H1 (cell line): ENCODE results near the gene PCDHB16. TPM values are rescaled to one million over a fixed set of nuclear protein-coding genes. Genes with fewer than 3 reads are reported as not detected.

Experiments used
- CTCF ChIA-PET: fragments of 300-600 bp; sonication (Branson Sonifier 250); formaldehyde crosslinking; loops from one replicate; lab custom pipeline; 2021; ENCODE audit not compliant: partially characterized antibody; lab: Charles Lee
- POLR2A ChIA-PET: fragments of 300-600 bp; sonication (Branson Sonifier 250); formaldehyde crosslinking; loops from one replicate; lab custom pipeline; 2021; ENCODE audit warnings: inconsistent platforms; ENCODE audit not compliant: partially characterized antibody; lab: Charles Lee
- DNase-seq, 2 experiments: peaks; one replicate each; pipeline versions ENCODE4 v3.0.0 to v3.0.0-alpha.2; 2010 to 2022; ENCODE audit warnings: low spot score in 2 of 2, low read depth in 1 of 2, mixed read lengths in 1 of 2
- FAIRE-seq: peaks from 2 replicates; lab custom pipeline; 2011; peaks lifted over from hg19 to GRCh38; lab: Jason Lieb, UNC
- H2AFZ ChIP-seq: 2 replicates; pipeline ENCODE4 v1.8.1; 2012; ENCODE audit warnings: low read length, inconsistent platforms
- H2AK5ac ChIP-seq: 2 replicates; pipeline ENCODE4 v1.6.1; 2013; ENCODE audit warnings: low read depth, low read length
- H2BK120ac ChIP-seq: replicated peaks from 2 replicates; pipeline ENCODE3; 2013; ENCODE audit warnings: low read depth, low read length, inconsistent platforms
- H2BK12ac ChIP-seq: 2 replicates; pipeline ENCODE4 v1.6.1; 2013; ENCODE audit warnings: low read depth, low read length
- H2BK15ac ChIP-seq: 2 replicates; pipeline ENCODE4 v1.6.1; 2013; ENCODE audit warnings: low read length
- H2BK20ac ChIP-seq: 2 replicates; pipeline ENCODE4 v1.6.1; 2013; ENCODE audit warnings: low read length
- H2BK5ac ChIP-seq: 2 replicates; pipeline ENCODE4 v1.6.1; 2013; ENCODE audit warnings: low read depth, low read length
- H3K14ac ChIP-seq: 2 replicates; pipeline ENCODE4 v1.6.1; 2013; ENCODE audit warnings: inconsistent platforms; ENCODE audit not compliant: insufficient read length
- H3K18ac ChIP-seq: 2 replicates; pipeline ENCODE4 v1.6.1; 2013; ENCODE audit warnings: low read length; ENCODE audit errors: extremely low read depth
- H3K23ac ChIP-seq: 2 replicates; pipeline ENCODE4 v1.6.1; 2013; ENCODE audit warnings: inconsistent platforms; ENCODE audit not compliant: insufficient read length
- H3K23me2 ChIP-seq: 2 replicates; pipeline ENCODE4 v1.6.1; 2013; ENCODE audit warnings: low read depth, low read length
- H3K27ac ChIP-seq: 2 replicates; pipeline ENCODE4 v1.6.1; 2011; ENCODE audit warnings: low read depth, low read length, inconsistent platforms
- H3K27me3 ChIP-seq, 4 experiments: replicated peaks in 1 of 4; 1 replicate in 1 of 4; 2 replicates in 3 of 4; pipeline versions ENCODE4 v1.6.1 to v1.8.1; 2011 to 2013; ENCODE audit warnings: low read length in 3 of 4, mild to moderate bottlenecking in 3 of 4, inconsistent platforms in 2 of 4, mixed read lengths in 2 of 4, moderate library complexity in 1 of 4; ENCODE audit not compliant: control insufficient read depth in 3 of 4, insufficient read depth in 3 of 4; ENCODE audit errors: extremely low read depth in 1 of 4
- H3K36me3 ChIP-seq, 4 experiments: 2 replicates each; pipeline versions ENCODE4 v1.6.1 to v1.8.1; 2011 to 2013; ENCODE audit warnings: mild to moderate bottlenecking in 4 of 4, low read length in 3 of 4, moderate library complexity in 2 of 4, control low read depth in 1 of 4, inconsistent platforms in 1 of 4; ENCODE audit not compliant: insufficient read depth in 4 of 4, control insufficient read depth in 2 of 4
- H3K4ac ChIP-seq: replicated peaks from 2 replicates; pipeline ENCODE3; 2013; ENCODE audit warnings: low read length, low read depth, mixed read lengths, inconsistent platforms; ENCODE audit not compliant: insufficient read length
- H3K4me1 ChIP-seq, 4 experiments: replicated peaks in 1 of 4; 1 replicate in 1 of 4; 2 replicates in 3 of 4; pipeline versions ENCODE4 v1.6.1 to v1.8.1; 2011 to 2013; ENCODE audit warnings: low read length in 3 of 4, inconsistent platforms in 2 of 4, mixed read lengths in 1 of 4; ENCODE audit not compliant: insufficient read depth in 4 of 4, control insufficient read depth in 3 of 4
- H3K4me2 ChIP-seq, 2 experiments: 2 replicates each; pipeline versions ENCODE4 v1.6.1 to v1.8.1; 2011 to 2013; ENCODE audit warnings: low read depth in 2 of 2, low read length in 2 of 2, control low read depth in 1 of 2, inconsistent platforms in 1 of 2, mild to moderate bottlenecking in 1 of 2; ENCODE audit not compliant: insufficient read depth in 1 of 2
- H3K4me3 ChIP-seq, 4 experiments: fragments of 200-600, 300-600 bp in 1 of 4; sonication (generic), shearing (Covaris generic), sonication (Bioruptor Twin) in 1 of 4; 2 replicates each; pipeline versions ENCODE4 v1.5.1 to v1.8.1; 2011 to 2016; ENCODE audit warnings: low read length in 4 of 4, low read depth in 3 of 4, control low read depth in 2 of 4, inconsistent platforms in 2 of 4, mild to moderate bottlenecking in 2 of 4, mixed read lengths in 1 of 4, moderate library complexity in 1 of 4; ENCODE audit not compliant: insufficient read depth in 2 of 4; ENCODE audit errors: extremely low read depth in 1 of 4
- H3K56ac ChIP-seq: replicated peaks from 2 replicates; pipeline ENCODE3; 2013; ENCODE audit warnings: low read depth, mild to moderate bottlenecking, mixed read lengths, low read length, inconsistent platforms; ENCODE audit not compliant: insufficient read length
- H3K79me1 ChIP-seq: 2 replicates; pipeline ENCODE4 v1.6.1; 2013; ENCODE audit warnings: low read depth, low read length, control low read depth
- H3K79me2 ChIP-seq, 2 experiments: 2 replicates each; pipeline versions ENCODE4 v1.6.1 to v1.8.1; 2012 to 2013; ENCODE audit warnings: low read length in 2 of 2, mild to moderate bottlenecking in 2 of 2, inconsistent platforms in 1 of 2; ENCODE audit not compliant: insufficient read depth in 2 of 2, control insufficient read depth in 1 of 2
- H3K9ac ChIP-seq, 4 experiments: replicated peaks in 1 of 4; 1 replicate in 1 of 4; 2 replicates in 3 of 4; pipeline versions ENCODE4 v1.6.1 to v1.8.1; 2011 to 2013; ENCODE audit warnings: low read depth in 3 of 4, low read length in 3 of 4, control low read depth in 2 of 4, mild to moderate bottlenecking in 2 of 4, moderate library complexity in 2 of 4, inconsistent platforms in 1 of 4; ENCODE audit errors: extremely low read depth in 1 of 4
- H3K9me3 ChIP-seq, 2 experiments: 2 replicates each; pipeline versions ENCODE4 v1.6.1 to v1.8.1; 2012 to 2013; ENCODE audit warnings: mild to moderate bottlenecking in 2 of 2, moderate library complexity in 2 of 2, control low read depth in 1 of 2, inconsistent platforms in 1 of 2, low read depth in 1 of 2, low read length in 1 of 2, mixed read lengths in 1 of 2; ENCODE audit not compliant: insufficient read depth in 2 of 2
- H4K20me1 ChIP-seq, 2 experiments: replicated peaks in 1 of 2; 2 replicates each; pipeline versions ENCODE3 to v1.8.1; 2011 to 2013; ENCODE audit warnings: inconsistent platforms in 2 of 2, low read length in 2 of 2, mild to moderate bottlenecking in 1 of 2; ENCODE audit not compliant: insufficient read depth in 2 of 2, control insufficient read depth in 1 of 2
- H4K5ac ChIP-seq: 2 replicates; pipeline ENCODE4 v1.6.1; 2013; ENCODE audit warnings: low read length, low read depth, mixed read lengths, inconsistent platforms; ENCODE audit not compliant: insufficient read length
- H4K8ac ChIP-seq: 2 replicates; pipeline ENCODE4 v1.8.0; 2013; ENCODE audit warnings: mild to moderate bottlenecking, moderate library complexity, low read length, inconsistent platforms; ENCODE audit not compliant: insufficient read depth; ENCODE audit errors: extremely low read depth
- H4K91ac ChIP-seq: replicated peaks from 2 replicates; pipeline ENCODE3; 2013; ENCODE audit warnings: low read length, mixed read lengths, inconsistent platforms; ENCODE audit not compliant: insufficient read length
- RAD21 ChIP-seq, 2 experiments: IDR thresholded peaks in 1 of 2; conservative IDR thresholded peaks in 1 of 2; 2 replicates each; pipeline ENCODE4 v1.6.1; 2011; ENCODE audit warnings: low read depth in 2 of 2, low read length in 2 of 2, improper control_type of control experiment in 1 of 2, inconsistent platforms in 1 of 2, mild to moderate bottlenecking in 1 of 2, moderate library complexity in 1 of 2
- SP1 ChIP-seq: IDR thresholded peaks from 2 replicates; pipeline ENCODE4 v1.6.1; 2011; ENCODE audit warnings: low read depth, low read length
- WGBS, 2 experiments: shearing (Covaris generic) in 1 of 2; methylation state at CpG; one replicate each; pipeline versions ENCODE4 v1.1.6 to v1.1.7; 2013 to 2015; ENCODE audit warnings: low lambda C conversion rate in 2 of 2, mixed read lengths in 2 of 2, inconsistent platforms in 1 of 2, low coverage in 1 of 2, missing lambda C conversion rate in 1 of 2; ENCODE audit not compliant: insufficient replicate concordance in 2 of 2, insufficient coverage in 1 of 2, insufficient read length in 1 of 2; ENCODE audit errors: extremely low coverage in 1 of 2, missing lambda C conversion rate in 1 of 2; 5-methylcytosine and 5-hydroxymethylcytosine counted together
- polyA plus RNA-seq, 7 experiments: library from polyadenylated mRNA; depleted of rRNA in 3 of 7; stranded (reverse) in 5 of 7; unstranded in 2 of 7; fragments of >200 nt in 5 of 7; fragments of 200-250 nt in 2 of 7; gene quantifications; 1 replicate in 5 of 7; 2 replicates in 1 of 7; 4 replicates in 1 of 7; pipeline versions ENCODE4 v1.2.1 to v1.2.3, GENCODE V29; 2011 to 2013; ENCODE audit warnings: missing spikeins in 2 of 7, mixed read lengths in 2 of 7
- total RNA-seq: library from RNA; stranded (reverse); fragmentation: NEBNext Ultra II Directional; extraction: Animal tissue kit (Norgen Biotek cat#: 25700); gene quantifications from 2 replicates; pipeline ENCODE4 v1.2.1, GENCODE V29; 2021
- TF ChIP-seq, protein P1 (sequence below), 3 experiments: IDR thresholded peaks; 1 replicate in 2 of 3; 2 replicates in 1 of 3; pipeline versions ENCODE4 v1.5.1 to v1.6.1; 2011; ENCODE audit warnings: low read length in 3 of 3, mild to moderate bottlenecking in 3 of 3, inconsistent platforms in 2 of 3, low read depth in 1 of 3, moderate library complexity in 1 of 3; ENCODE audit not compliant: insufficient read depth in 1 of 3; ENCODE audit errors: control extremely low read depth in 1 of 3

The PCDHB16 gene
- total and polyA plus RNA-seq, 2 of the 8 experiments (the other 6 are each of a cell fraction or from before 2014, with no cell fraction given) = 2.2 to 5.2 TPM

- Histone ChIP-seq H3K14ac (no peak within 1 kb of the TSS), H3K4me2 (peak within 1 kb of the TSS; percentile 36 to 54), H2BK120ac (no peak within 1 kb of the TSS), H4K8ac (no peak within 1 kb of the TSS), H3K18ac (no peak within 1 kb of the TSS), H3K27me3 (no peaks in the 10 kb centered on the region), H3K9ac (no peak within 1 kb of the TSS), H3K4me1 (no peaks in the 10 kb centered on the region; a peak in 1 of 7 replicates), H4K91ac (no peak within 1 kb of the TSS), H3K23me2 (no peaks in the 10 kb centered on the region; the same call in 1 of the 2 replicates), H2BK20ac (no peak within 1 kb of the TSS), H3K79me1 (no peaks in the 10 kb centered on the region), H3K4ac (no peak within 1 kb of the TSS), H3K23ac (no peak within 1 kb of the TSS), H3K9me3 (peaks cover 6 to 8% of the 10 kb centered on the region in 2 experiments; a peak in 2 of 4 replicates), H2AK5ac (no peak within 1 kb of the TSS), H3K4me3 (peak within 1 kb of the TSS; percentile 14 to 46 (median 35); a peak in 6 of 8 replicates), H2AFZ (peak within 1 kb of the TSS; percentile 99), H3K36me3 (no peaks in the 10 kb centered on the region), H4K5ac (no peak within 1 kb of the TSS), H2BK12ac (0 out of 2 replicates have a peak within 1 kb of the TSS, but pooled peaks have one; percentile 43), H3K56ac (no peak within 1 kb of the TSS), H2BK5ac (no peak within 1 kb of the TSS), H2BK15ac (no peak within 1 kb of the TSS), H3K79me2 (no peaks in the 10 kb centered on the region), H3K27ac (no peak within 1 kb of the TSS), H4K20me1 (no peaks in the 10 kb centered on the region)
- TF ChIP-seq, protein P1, sequence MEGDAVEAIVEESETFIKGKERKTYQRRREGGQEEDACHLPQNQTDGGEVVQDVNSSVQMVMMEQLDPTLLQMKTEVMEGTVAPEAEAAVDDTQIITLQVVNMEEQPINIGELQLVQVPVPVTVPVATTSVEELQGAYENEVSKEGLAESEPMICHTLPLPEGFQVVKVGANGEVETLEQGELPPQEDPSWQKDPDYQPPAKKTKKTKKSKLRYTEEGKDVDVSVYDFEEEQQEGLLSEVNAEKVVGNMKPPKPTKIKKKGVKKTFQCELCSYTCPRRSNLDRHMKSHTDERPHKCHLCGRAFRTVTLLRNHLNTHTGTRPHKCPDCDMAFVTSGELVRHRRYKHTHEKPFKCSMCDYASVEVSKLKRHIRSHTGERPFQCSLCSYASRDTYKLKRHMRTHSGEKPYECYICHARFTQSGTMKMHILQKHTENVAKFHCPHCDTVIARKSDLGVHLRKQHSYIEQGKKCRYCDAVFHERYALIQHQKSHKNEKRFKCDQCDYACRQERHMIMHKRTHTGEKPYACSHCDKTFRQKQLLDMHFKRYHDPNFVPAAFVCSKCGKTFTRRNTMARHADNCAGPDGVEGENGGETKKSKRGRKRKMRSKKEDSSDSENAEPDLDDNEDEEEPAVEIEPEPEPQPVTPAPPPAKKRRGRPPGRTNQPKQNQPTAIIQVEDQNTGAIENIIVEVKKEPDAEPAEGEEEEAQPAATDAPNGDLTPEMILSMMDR (IDR thresholded peaks at IDR 0.05; ENCODE audit: control extremely low read depth in 1 of 3, insufficient read depth in 1 of 3, low read depth in 1 of 3, low read length in 3 of 3) = peak; percentile 72 to 83 (median 83)
- TF ChIP-seq RAD21 (IDR thresholded peaks at IDR 0.05 in 1 of 2, conservative IDR thresholded peaks at IDR 0.05 in 1 of 2; ENCODE audit: low read depth in 2 of 2, low read length in 2 of 2) (peak; percentile 82 to 84), SP1 (no peak)
- ChIA-PET POLR2A (interaction anchor here (1.2 to 1.8 kb wide), 3 partner anchors 10 to 98 kb away, joined by 3 to 6 read pairs (median 5); partner anchors contain the start of genes PCDHB16, PCDHB2 and PCDHB5), CTCF (interaction anchor here (0.6 to 3.9 kb wide), 73 partner anchors 7 to 406 kb away, joined by 3 to 44 read pairs (median 4); partner anchors contain the start of genes PCDHA1, PCDHA2, PCDHB11 and PCDHB12)
- whole genome bisulfite sequencing, 2 experiments = 24% methylated on average over 10 of the region's 10 CpGs; no CpG with 5 or more reads in 1 of the 2 experiments
- FAIRE-seq (peak; percentile 94), DNase-seq (peak in 1 of 2 experiments; percentile 92)
These were observed 10.0 kb downstream of the PCDHB16 start, which contains the start of gene PCDHB10 for GRCh38 chr5:141192110-141192725. Gene PCDHB10 (plus strand): TSS chr5:141192353. CDS start chr5:141192553, 200 bp downstream.
